Measurements from ENCODE around the gene TRABD2B. TPM values are rescaled to one million over a fixed set of nuclear protein-coding genes. Genes with fewer than 3 reads are reported as not detected.
A peak's percentile ranks its signal among the peaks of the same experiment; 100 is the strongest.

The TRABD2B gene
- total and polyA plus RNA-seq, 2 of the 13 experiments (the other 11 are each of a cell fraction or from before 2014, with no cell fraction given): 0.04 TPM; not detected in 1

- TF ChIP-seq ARID5B (CRISPR knock-in tag; IDR thresholded peaks at IDR 0.05) (peak; percentile 32; the same call in 1 of the 2 replicates), PBX3 (CRISPR knock-in tag; IDR thresholded peaks at IDR 0.05; ENCODE audit: borderline replicate concordance) (no peak), ZNF136 (CRISPR knock-in tag; IDR thresholded peaks at IDR 0.05; ENCODE audit: low read depth) (no peak), ESRRA (CRISPR knock-in tag; IDR thresholded peaks at IDR 0.05; ENCODE audit: low read depth) (no peak), SAP130 (CRISPR knock-in tag; IDR thresholded peaks at IDR 0.05; ENCODE audit: low read depth) (peak; percentile 40; the same call in 1 of the 2 replicates), DNMT1 (CRISPR knock-in tag; IDR thresholded peaks at IDR 0.05) (no peak), HDAC2 (CRISPR knock-in tag; IDR thresholded peaks at IDR 0.05) (no peak; the same call in 1 of the 2 replicates), KIAA2018 (CRISPR knock-in tag; IDR thresholded peaks at IDR 0.05; ENCODE audit: borderline replicate concordance) (no peak), RAD21 (CRISPR knock-in tag; IDR thresholded peaks at IDR 0.05) (no peak), ZNF333 (CRISPR knock-in tag; IDR thresholded peaks at IDR 0.05; ENCODE audit: borderline replicate concordance) (no peak), MIXL1 (CRISPR knock-in tag; IDR thresholded peaks at IDR 0.05) (0 out of 2 replicates have a peak, but pooled peaks have one; percentile 31), CEBPG (CRISPR knock-in tag; IDR thresholded peaks at IDR 0.05) (0 out of 2 replicates have a peak, but pooled peaks have one; percentile 35), PCBP1 (IDR thresholded peaks at IDR 0.05; ENCODE audit: borderline replicate concordance, low read depth, low read length) (no peak), ZBTB3 (CRISPR knock-in tag; IDR thresholded peaks at IDR 0.05; ENCODE audit: borderline replicate concordance, low read depth) (no peak), ZNF224 (CRISPR knock-in tag; IDR thresholded peaks at IDR 0.05) (no peak), ARNT (IDR thresholded peaks at IDR 0.05) (no peak), FOXA1 (IDR thresholded peaks at IDR 0.05) (no peak), FOXA1 (CRISPR knock-in tag; IDR thresholded peaks at IDR 0.05) (peak; percentile 75), FOXK1 (CRISPR knock-in tag; IDR thresholded peaks at IDR 0.05; ENCODE audit: borderline replicate concordance, low read depth) (peak; percentile 73; the same call in 1 of the 2 replicates), FOSL2 (CRISPR knock-in tag; IDR thresholded peaks at IDR 0.05) (no peak)
Observed at GRCh38 chr1:47893412-47893811, 103.8 kb downstream of the TRABD2B start (continued).
